Measurements from ENCODE around the gene GRB10.

The GRB10 gene

DNA sequence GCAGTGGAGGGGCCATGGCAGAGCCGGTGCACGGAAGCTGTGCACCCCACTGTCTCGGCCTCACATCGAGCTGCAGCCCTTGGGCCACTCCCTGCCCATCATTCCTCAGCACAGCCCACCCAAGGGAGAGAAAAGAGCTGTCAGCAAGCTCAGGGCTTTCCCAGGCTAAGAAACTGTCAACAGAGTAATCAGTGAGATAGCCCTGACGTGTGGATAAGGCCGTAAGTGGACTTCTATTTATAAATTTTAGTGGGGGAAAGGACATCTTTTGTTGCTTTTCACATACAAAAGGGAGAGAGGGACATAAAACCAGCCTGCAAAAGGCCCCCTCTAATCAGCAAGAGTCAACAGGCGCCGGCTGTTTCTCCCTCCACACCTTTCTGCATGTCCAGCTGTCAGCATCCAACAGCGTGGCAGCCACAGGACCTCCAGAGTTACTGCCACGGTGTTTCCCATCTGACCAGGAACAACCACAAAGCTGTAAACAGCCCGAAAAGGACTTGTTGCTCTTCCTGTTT is 160.7 kb downstream of the GRB10 start:
- H3K4me3 ChIP-seq (ENCODE audit: low read length in 2 of 2) = no peak overlapping the region
- H3K36me3 ChIP-seq (ENCODE audit: control insufficient read depth in 2 of 2, insufficient read depth in 2 of 2, low read length in 2 of 2) = peaks cover 10 to 14% of the 10 kb centered on the region in 2 donors
- H3K9ac ChIP-seq (ENCODE audit: low read length in 2 of 2) = no peak overlapping the region
- H3K9me3 ChIP-seq (ENCODE audit: control insufficient read depth in 2 of 2, low read length in 2 of 2) = no peaks in the 10 kb centered on the region
- no peaks in the 10 kb centered on the region for H3K27me3 ChIP-seq (ENCODE audit: control insufficient read depth in 1 of 2, insufficient read depth in 2 of 2, low read length in 2 of 2)
- no peak overlapping the region for H3K27ac ChIP-seq (ENCODE audit: low read length)
- H3K4me1 ChIP-seq (ENCODE audit: control insufficient read depth, insufficient read depth, low read length) = peaks cover 24% of the 10 kb centered on the region

DNA sequence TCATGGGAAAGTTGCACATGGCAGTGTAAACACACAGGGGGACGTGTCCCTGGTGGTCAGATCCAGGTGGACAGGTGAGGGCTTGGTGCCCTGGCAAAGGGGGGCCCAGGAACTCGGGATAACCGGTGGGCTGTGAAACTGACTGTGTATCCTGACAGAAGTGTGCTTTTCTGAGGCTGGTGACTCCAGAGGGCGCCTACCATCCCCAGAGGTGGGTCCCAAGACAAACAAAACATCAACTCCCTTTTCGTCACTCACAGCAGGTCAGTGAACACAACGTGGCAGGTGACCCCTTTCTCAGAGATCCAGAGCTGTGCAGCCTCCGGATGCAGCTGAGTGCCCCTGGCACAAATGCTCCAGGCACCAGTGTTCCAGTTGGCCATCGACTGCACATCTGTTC is 161.5 kb downstream of the GRB10 start:
- no peak overlapping the region for H3K4me3 ChIP-seq (ENCODE audit: low read length in 2 of 2)
- no peaks in the 10 kb centered on the region for H3K27me3 ChIP-seq (ENCODE audit: control insufficient read depth in 1 of 2, insufficient read depth in 2 of 2, low read length in 2 of 2)
- no peak overlapping the region for H3K9ac ChIP-seq (ENCODE audit: low read length in 2 of 2)
- H3K4me1 ChIP-seq (ENCODE audit: control insufficient read depth, insufficient read depth, low read length) = peaks cover 24% of the 10 kb centered on the region
- no peak overlapping the region for H3K27ac ChIP-seq (ENCODE audit: low read length)
- H3K9me3 ChIP-seq (ENCODE audit: control insufficient read depth in 2 of 2, low read length in 2 of 2) = no peaks in the 10 kb centered on the region
- peaks cover 6 to 16% of the 10 kb centered on the region in 2 donors for H3K36me3 ChIP-seq (ENCODE audit: control insufficient read depth in 2 of 2, insufficient read depth in 2 of 2, low read length in 2 of 2)

DNA sequence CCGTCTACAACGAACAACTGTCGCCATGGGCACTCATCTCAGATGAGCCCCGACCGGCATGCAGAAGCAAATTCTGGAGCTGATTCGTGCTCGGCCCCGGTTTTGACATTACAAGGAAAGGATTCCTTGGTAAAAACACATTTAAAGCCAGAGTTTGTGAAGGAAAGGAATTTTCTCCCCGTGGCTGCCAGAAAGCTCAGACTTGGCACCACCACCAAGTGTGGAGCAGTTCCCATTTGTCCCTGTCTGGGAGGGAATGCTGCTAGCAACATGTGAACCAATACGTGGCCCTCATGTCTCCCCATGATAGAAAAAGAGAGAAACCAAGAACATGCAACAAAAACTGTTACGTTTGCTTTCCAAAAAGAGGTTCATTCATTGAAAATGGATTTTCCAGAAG is 162.3 kb downstream of the GRB10 start:
- Histone ChIP-seq H3K36me3 (ENCODE audit: control insufficient read depth in 2 of 2, insufficient read depth in 2 of 2, low read length in 2 of 2) (peaks cover 5 to 13% of the 10 kb centered on the region in 2 donors), H3K9me3 (ENCODE audit: control insufficient read depth in 2 of 2, low read length in 2 of 2) (no peaks in the 10 kb centered on the region), H3K4me3 (ENCODE audit: low read length in 2 of 2) (no peak overlapping the region), H3K27me3 (ENCODE audit: control insufficient read depth in 1 of 2, insufficient read depth in 2 of 2, low read length in 2 of 2) (no peaks in the 10 kb centered on the region), H3K9ac (ENCODE audit: low read length in 2 of 2) (no peak overlapping the region), H3K27ac (ENCODE audit: low read length) (no peak overlapping the region), H3K4me1 (ENCODE audit: control insufficient read depth, insufficient read depth, low read length) (peaks cover 24% of the 10 kb centered on the region)

DNA sequence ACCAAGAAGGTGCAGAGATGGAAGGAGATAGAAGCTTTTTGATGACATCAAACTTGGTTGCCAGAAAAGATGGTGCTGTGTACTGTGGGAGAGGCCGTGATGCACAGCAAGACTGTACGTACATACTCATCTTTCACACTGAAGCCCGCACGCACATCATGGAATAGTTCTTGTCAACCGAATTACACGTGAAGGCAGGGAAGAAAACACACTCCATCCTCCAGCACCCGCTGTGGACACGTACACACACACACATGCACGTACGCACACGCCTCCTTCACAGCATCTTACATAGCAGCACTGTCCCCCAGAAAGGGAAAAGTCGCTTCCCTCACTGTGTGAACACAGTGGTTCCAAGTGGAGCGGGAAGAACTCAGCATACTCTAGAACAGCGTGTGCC is 163.0 kb downstream of the GRB10 start:
- Histone ChIP-seq H3K9me3 (ENCODE audit: control insufficient read depth in 2 of 2, low read length in 2 of 2) (no peaks in the 10 kb centered on the region), H3K27me3 (ENCODE audit: control insufficient read depth in 1 of 2, insufficient read depth in 2 of 2, low read length in 2 of 2) (no peaks in the 10 kb centered on the region), H3K36me3 (ENCODE audit: control insufficient read depth in 2 of 2, insufficient read depth in 2 of 2, low read length in 2 of 2) (peaks cover 4 to 12% of the 10 kb centered on the region in 2 donors), H3K9ac (ENCODE audit: low read length in 2 of 2) (no peak overlapping the region), H3K4me1 (ENCODE audit: control insufficient read depth, insufficient read depth, low read length) (peaks cover 24% of the 10 kb centered on the region), H3K4me3 (ENCODE audit: low read length in 2 of 2) (no peak overlapping the region), H3K27ac (ENCODE audit: low read length) (no peak overlapping the region)

DNA sequence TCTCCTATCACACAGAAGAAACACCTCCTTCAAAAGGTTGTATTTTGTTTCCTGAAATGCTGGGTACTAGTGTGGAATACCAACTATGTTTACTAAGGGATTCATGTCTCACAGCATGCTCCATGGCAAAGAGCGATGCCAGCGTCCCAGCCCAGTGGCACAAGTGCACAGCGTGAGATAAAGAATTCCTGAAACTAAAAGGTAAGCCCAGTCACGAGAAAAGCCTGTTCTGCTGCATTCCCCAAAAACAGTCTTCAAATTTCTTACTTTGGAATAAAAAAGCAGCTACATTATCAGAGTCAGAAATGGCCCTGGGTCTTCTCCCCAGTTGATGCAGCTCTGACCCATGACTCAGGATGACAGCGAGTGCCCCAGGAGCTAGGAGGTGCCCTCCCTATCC is 164.4 kb downstream of the GRB10 start:
- H3K36me3 ChIP-seq (ENCODE audit: control insufficient read depth in 2 of 2, insufficient read depth in 2 of 2, low read length in 2 of 2) = peaks cover 16 to 25% of the 10 kb centered on the region in 2 donors
- no peak overlapping the region for H3K4me3 ChIP-seq (ENCODE audit: low read length in 2 of 2)
- no peak overlapping the region for H3K27ac ChIP-seq (ENCODE audit: low read length)
- peaks cover 23% of the 10 kb centered on the region for H3K4me1 ChIP-seq (ENCODE audit: control insufficient read depth, insufficient read depth, low read length)
- H3K9me3 ChIP-seq (ENCODE audit: control insufficient read depth in 2 of 2, low read length in 2 of 2) = no peaks in the 10 kb centered on the region
- no peaks in the 10 kb centered on the region for H3K27me3 ChIP-seq (ENCODE audit: control insufficient read depth in 1 of 2, insufficient read depth in 2 of 2, low read length in 2 of 2)
- no peak overlapping the region for H3K9ac ChIP-seq (ENCODE audit: low read length in 2 of 2)

DNA sequence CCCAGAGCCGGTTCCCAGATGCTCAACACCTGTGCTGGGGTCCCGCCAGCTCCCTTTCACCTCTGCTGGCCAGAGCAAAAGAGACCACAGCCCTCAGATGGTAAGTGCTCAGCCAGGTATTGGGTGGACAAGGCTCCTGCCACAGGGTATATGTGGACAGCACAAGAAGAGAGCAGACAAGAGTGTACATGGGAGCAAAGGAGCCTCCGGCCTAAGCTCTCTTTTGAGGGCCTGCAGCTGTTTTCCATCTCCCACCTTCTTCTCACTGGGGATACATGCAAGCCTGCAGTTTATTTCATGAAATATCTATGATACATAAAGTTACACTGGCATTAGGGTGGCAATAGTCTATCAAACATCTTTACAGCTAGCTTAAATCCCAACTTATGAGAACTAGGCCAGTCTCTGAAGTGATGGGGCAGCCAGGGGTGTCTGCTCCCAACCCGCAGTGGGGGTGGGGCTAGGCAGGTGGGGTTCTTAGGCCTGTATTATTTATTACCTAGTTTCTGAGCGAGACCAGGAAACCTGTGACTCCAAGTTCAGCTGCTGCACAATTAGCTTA is 167.1 kb downstream of the GRB10 start:
- H3K9ac ChIP-seq (ENCODE audit: low read length in 2 of 2) = no peak overlapping the region
- H3K4me3 ChIP-seq (ENCODE audit: low read length in 2 of 2) = no peak overlapping the region
- peaks cover 25 to 37% of the 10 kb centered on the region in 2 donors for H3K36me3 ChIP-seq (ENCODE audit: control insufficient read depth in 2 of 2, insufficient read depth in 2 of 2, low read length in 2 of 2)
- no peaks in the 10 kb centered on the region for H3K9me3 ChIP-seq (ENCODE audit: control insufficient read depth in 2 of 2, low read length in 2 of 2)
- peaks cover 13% of the 10 kb centered on the region for H3K4me1 ChIP-seq (ENCODE audit: control insufficient read depth, insufficient read depth, low read length)
- H3K27ac ChIP-seq (ENCODE audit: low read length) = no peak overlapping the region
- H3K27me3 ChIP-seq (ENCODE audit: control insufficient read depth in 1 of 2, insufficient read depth in 2 of 2, low read length in 2 of 2) = no peaks in the 10 kb centered on the region

DNA sequence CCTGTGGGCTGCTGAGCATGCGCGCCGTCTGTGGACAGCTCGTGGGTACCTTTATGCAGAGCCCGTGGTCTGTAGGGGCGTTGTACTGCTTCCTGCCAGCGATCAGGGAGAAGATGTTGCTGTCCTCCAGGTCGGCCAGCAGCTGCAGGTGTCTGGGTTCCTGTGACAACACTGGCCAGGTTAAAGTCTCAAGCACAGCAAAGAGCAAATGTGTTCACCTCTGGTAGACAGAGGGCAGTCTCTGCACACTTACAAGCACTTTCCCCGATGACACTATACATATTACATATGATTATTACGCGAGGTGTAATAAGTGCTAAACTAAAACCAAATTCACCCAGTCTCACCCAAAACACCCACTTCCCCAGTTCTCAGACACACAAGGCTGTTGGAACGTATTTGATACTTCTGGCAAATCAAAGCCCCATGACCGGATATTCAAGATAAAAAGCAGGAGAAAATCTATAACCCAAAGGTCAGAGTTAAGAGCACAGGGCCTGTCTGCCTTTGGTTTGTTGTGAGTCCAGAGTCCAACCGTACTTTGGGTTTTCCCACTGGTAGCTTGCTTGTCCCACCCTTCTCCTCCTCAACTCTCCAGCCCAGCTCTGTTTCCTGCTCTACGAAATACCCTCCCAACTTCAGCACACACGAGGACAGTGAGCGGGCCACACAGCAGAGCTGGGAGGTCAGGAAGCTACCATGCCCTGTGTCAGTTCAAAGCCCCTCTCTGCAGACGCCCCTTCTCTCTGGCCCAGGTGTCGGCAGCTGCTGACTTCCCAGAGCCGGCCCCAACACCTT is 167.8 kb downstream of the GRB10 start:
- H3K36me3 ChIP-seq (ENCODE audit: control insufficient read depth in 2 of 2, insufficient read depth in 2 of 2, low read length in 2 of 2) = peaks cover 29 to 44% of the 10 kb centered on the region in 2 donors
- H3K4me3 ChIP-seq (ENCODE audit: low read length in 2 of 2) = no peak overlapping the region
- peaks cover 9% of the 10 kb centered on the region for H3K4me1 ChIP-seq (ENCODE audit: control insufficient read depth, insufficient read depth, low read length)
- H3K9ac ChIP-seq (ENCODE audit: low read length in 2 of 2) = no peak overlapping the region
- H3K27me3 ChIP-seq (ENCODE audit: control insufficient read depth in 1 of 2, insufficient read depth in 2 of 2, low read length in 2 of 2) = no peaks in the 10 kb centered on the region
- H3K9me3 ChIP-seq (ENCODE audit: control insufficient read depth in 2 of 2, low read length in 2 of 2) = no peaks in the 10 kb centered on the region
- no peak overlapping the region for H3K27ac ChIP-seq (ENCODE audit: low read length)

DNA sequence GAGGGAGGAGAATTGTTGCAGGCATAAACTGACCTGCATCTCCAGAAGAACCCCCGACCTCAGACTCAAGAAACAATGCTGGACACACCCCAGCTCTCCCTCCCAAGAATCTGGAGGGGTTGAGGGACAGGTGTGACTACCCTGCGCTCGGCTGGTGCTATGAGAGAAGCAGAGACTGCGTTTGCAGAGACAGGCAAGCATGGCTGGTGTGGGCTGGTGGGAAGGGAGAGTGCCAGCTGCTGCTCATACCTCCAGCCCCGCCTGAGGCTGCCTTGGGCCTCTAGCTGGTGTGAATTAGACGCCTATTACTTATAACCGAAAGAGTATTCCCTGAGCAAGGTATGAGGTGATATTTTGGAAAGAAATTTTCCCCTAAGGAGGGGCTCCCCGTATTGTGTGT is 169.2 kb downstream of the GRB10 start:
- no peaks in the 10 kb centered on the region for H3K9me3 ChIP-seq (ENCODE audit: control insufficient read depth in 2 of 2, low read length in 2 of 2)
- H3K4me3 ChIP-seq (ENCODE audit: low read length in 2 of 2) = no peak overlapping the region
- peak overlapping the region; percentile 24 for H3K27ac ChIP-seq (ENCODE audit: low read length)
- H3K4me1 ChIP-seq (ENCODE audit: control insufficient read depth, insufficient read depth, low read length) = peaks cover 6% of the 10 kb centered on the region
- no peaks in the 10 kb centered on the region for H3K27me3 ChIP-seq (ENCODE audit: control insufficient read depth in 1 of 2, insufficient read depth in 2 of 2, low read length in 2 of 2)
- H3K36me3 ChIP-seq (ENCODE audit: control insufficient read depth in 2 of 2, insufficient read depth in 2 of 2, low read length in 2 of 2) = peaks cover 32 to 41% of the 10 kb centered on the region in 2 donors
- H3K9ac ChIP-seq (ENCODE audit: low read length in 2 of 2) = no peak overlapping the region

DNA sequence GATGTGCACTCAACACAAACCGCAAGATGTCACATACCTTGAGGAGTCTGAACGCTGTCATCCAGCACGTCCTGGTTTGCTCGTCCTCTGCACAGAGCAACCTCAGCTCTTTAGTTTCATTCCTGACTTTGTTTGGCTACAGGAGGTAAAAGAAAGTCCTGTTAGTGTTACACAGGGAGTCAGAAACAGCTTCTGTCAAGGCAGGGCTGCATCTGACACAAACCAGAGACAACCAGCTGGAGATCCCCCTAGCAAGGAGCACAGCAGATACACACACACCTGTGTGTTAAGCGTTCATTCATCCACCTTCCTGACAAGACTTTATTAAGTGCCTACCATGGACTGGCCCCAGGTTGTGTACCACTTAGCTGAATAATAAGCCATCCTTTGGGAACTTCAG is 170.0 kb downstream of the GRB10 start:
- H3K27me3 ChIP-seq (ENCODE audit: control insufficient read depth in 1 of 2, insufficient read depth in 2 of 2, low read length in 2 of 2) = no peaks in the 10 kb centered on the region
- peaks cover 32 to 39% of the 10 kb centered on the region in 2 donors for H3K36me3 ChIP-seq (ENCODE audit: control insufficient read depth in 2 of 2, insufficient read depth in 2 of 2, low read length in 2 of 2)
- H3K4me3 ChIP-seq (ENCODE audit: low read length in 2 of 2) = peak overlapping the region in 1 of 2 donors; percentile 3
- peak overlapping the region; percentile 24 for H3K27ac ChIP-seq (ENCODE audit: low read length)
- H3K4me1 ChIP-seq (ENCODE audit: control insufficient read depth, insufficient read depth, low read length) = peaks cover 6% of the 10 kb centered on the region
- peak overlapping the region; percentile 2 to 22 for H3K9ac ChIP-seq (ENCODE audit: low read length in 2 of 2)
- H3K9me3 ChIP-seq (ENCODE audit: control insufficient read depth in 2 of 2, low read length in 2 of 2) = no peaks in the 10 kb centered on the region

DNA sequence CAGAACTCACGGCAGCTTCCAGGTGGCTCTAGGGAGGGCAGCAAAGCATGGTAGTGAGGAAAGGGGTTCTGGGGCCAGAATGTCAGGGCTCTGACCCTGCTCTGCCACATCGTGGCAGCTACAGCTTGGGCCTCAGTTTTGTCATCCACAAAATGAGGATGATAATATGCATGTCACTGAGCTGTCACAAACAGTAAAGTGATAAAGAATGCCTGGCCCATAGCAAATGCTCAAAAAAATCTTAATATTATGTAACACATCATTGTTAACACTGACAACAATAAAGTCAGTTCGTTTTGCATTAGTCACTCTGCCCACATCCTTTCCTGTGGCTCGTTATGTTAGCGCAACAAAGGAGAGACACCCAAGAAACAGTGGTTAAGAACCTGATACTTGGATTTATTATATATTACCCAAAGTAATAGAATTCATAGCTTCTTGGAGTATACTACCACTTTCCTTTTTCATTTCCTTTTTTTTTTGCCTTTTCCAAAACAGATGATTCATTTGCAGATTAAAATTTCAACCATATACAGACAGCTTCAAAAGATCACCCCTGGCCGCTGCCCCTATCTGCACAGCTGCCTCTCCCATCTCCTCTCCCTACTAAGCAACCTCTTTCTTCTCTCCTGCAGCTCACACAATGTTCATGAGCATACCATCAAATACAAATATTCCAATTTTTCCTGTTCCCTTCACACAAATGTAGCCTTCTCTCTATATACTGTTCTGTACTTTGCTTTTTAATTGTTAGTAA is 172.0 kb downstream of the GRB10 start:
- Histone ChIP-seq H3K9ac (ENCODE audit: low read length in 2 of 2) (no peak overlapping the region), H3K9me3 (ENCODE audit: control insufficient read depth in 2 of 2, low read length in 2 of 2) (no peaks in the 10 kb centered on the region), H3K27ac (ENCODE audit: low read length) (no peak overlapping the region), H3K4me3 (ENCODE audit: low read length in 2 of 2) (no peak overlapping the region), H3K4me1 (ENCODE audit: control insufficient read depth, insufficient read depth, low read length) (peaks cover 6% of the 10 kb centered on the region), H3K27me3 (ENCODE audit: control insufficient read depth in 1 of 2, insufficient read depth in 2 of 2, low read length in 2 of 2) (no peaks in the 10 kb centered on the region), H3K36me3 (ENCODE audit: control insufficient read depth in 2 of 2, insufficient read depth in 2 of 2, low read length in 2 of 2) (peaks cover 35 to 43% of the 10 kb centered on the region in 2 donors)

Data from stomach smooth muscle (tissue), 2 donors.